GM21447 (cell line): Measurements from ENCODE around the gene PTTG2.

Experiments
- ATAC-seq: cut with Tn5 transposase; IDR thresholded peaks from one replicate; pipeline ENCODE4 v1.9.1; 2021; ENCODE audit not compliant: unreplicated experiment

The PTTG2 gene

DNA sequence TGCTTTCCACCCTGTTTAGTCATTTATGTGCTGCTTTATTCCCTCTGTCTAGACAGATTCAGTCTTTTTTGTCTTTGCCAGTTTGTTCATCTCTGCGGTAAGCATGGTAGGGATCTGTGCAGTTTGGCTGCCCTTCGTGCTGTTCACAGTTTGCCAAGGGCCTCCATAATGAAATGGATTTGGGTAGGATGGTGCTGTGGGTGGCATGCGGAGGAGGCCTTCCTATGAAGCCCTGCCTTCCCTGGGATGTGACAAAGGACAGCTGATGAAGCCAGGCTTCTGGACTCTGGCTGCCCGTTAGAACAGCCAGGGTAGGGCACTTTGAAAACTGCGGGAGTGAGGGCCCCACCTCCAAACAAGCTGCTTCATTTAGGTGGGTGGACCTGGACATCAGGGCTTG, 47.4 kb downstream of the PTTG2 start:
- ATAC-seq: no peak

DNA sequence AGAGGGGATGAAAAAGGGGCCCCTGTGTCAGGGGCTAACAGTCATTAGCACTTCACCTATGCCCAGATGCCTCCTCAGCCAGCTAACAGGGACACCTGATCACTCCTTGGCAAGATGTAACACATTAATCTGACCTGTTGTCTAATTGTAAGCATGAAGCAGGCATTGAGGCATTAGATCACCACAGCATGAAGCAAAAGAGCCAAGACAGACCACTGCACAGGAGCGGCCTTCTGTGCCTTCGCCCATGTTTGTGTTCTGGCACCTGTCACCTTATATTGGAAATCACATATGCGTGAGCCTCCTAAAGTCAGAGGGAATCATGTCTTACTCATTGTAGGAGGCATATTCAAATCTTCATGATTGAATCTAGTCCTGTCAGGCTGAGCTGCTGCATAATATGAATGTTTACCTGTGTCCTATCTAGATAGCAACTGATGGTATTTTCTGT, 48.4 kb downstream of the PTTG2 start:
- no peak for ATAC-seq

- no peak for ATAC-seq
Measured at GRCh38 chr4:38009421-38009820, 49.2 kb downstream of the PTTG2 start.

DNA sequence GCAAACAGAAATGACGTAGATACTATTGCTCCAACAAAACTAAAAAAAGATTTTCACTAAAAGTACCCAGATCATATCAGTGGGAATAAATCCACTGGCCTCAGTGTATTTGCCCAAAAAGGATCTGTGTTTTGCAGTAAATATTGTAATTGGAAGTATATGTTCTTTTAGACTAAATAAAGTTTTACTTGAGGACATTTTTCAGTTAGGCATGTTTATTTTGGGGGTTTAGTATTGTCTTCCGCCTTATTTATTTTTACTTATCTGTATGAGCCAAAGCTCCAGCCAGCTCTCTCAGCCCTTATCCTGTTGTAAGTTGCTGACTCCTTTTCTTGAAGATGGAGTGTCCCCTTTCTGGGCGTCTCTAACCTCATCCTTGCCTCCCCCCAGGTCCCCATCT, 49.8 kb downstream of the PTTG2 start:
- ATAC-seq: no peak
